GM13976 (cell line): ENCODE measurements around the gene RNF141.

Experiments
- DNase-seq: peaks from one replicate; pipeline ENCODE4 v3.0.0; 2012; ENCODE audit warnings: low spot score
- in situ Hi-C: fragments of 300-500 bp; cut with MboI; formaldehyde crosslinking; loops from one replicate; pipeline ENCODE4 v1.12.0; 2022; ENCODE audit warnings: low sequenced_read_pairs, mixed read lengths, inconsistent platforms; ENCODE audit not compliant: unreplicated experiment
- TF ChIP-seq, protein P1 (sequence below): IDR thresholded peaks from 2 replicates; pipeline ENCODE4 v1.5.1; 2012; ENCODE audit warnings: borderline replicate concordance, mild to moderate bottlenecking; ENCODE audit not compliant: insufficient read depth; ENCODE audit errors: extremely low read depth, missing control alignments, control extremely low read depth

RNF141 gene

DNA sequence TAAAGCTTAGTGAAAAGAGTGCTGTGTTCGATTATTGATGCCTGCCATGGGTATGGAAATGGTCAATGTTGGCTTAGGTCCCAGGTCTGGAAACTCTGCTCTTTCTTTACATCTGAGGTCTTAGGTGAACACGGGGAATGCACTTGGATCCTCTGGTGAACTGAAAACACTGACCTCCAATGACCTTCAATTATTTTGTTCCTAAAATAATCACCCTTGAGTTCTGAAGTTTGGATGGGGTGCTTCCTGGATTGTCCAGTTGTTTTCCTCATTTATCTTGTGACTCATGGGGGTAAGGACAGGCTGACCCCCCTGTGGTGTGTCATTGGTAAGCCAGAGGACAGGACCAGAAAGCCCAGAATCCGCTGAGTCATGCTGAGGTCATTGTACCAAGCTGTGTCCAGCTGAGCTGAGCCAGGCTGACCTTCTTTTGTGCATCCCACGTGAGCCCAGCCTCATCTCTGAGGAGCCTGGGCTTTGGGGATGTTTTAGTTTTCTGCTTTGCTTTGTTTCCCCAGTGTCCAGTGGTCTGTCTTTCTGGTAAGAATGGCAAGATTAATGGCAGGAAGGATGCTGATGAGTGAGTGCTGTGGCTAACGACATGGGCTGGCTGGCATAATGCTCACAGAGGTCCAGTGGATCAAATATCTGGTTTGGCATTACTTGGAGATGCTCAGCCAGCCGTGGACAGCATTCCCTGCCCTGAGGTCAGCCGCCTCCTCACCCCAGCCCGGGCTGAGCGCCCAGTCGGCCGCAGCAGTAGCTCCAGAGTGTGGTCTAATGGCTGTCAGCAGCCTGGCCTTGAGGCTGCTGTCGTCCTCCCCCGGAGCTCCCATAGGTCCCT, 50.4 kb downstream of the RNF141 start:
- TF ChIP-seq, protein P1, sequence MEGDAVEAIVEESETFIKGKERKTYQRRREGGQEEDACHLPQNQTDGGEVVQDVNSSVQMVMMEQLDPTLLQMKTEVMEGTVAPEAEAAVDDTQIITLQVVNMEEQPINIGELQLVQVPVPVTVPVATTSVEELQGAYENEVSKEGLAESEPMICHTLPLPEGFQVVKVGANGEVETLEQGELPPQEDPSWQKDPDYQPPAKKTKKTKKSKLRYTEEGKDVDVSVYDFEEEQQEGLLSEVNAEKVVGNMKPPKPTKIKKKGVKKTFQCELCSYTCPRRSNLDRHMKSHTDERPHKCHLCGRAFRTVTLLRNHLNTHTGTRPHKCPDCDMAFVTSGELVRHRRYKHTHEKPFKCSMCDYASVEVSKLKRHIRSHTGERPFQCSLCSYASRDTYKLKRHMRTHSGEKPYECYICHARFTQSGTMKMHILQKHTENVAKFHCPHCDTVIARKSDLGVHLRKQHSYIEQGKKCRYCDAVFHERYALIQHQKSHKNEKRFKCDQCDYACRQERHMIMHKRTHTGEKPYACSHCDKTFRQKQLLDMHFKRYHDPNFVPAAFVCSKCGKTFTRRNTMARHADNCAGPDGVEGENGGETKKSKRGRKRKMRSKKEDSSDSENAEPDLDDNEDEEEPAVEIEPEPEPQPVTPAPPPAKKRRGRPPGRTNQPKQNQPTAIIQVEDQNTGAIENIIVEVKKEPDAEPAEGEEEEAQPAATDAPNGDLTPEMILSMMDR = no peak
- no peak for DNase-seq
- in situ Hi-C loops = no loop called here

DNA sequence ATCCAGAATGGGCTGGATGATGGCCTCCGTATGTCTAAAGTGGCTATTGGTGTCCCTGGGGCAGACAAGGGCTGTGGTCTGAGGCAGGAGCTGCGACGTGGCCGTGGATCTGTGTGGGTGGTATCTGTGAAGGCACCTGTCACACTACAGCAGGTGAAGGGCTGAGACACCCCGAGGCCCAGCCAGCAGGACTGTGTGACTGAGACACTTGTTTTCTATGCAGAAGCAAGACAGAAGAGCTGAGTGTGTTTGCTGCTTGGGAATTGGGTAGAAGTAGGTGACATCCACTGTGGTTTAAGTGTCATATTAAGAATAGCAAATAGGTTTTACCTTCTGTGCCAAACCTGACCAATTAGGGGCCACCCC, 51.0 kb downstream of the RNF141 start:
- in situ Hi-C loops = no loop called here
- TF ChIP-seq, protein P1 = no peak
- no peak for DNase-seq

DNA sequence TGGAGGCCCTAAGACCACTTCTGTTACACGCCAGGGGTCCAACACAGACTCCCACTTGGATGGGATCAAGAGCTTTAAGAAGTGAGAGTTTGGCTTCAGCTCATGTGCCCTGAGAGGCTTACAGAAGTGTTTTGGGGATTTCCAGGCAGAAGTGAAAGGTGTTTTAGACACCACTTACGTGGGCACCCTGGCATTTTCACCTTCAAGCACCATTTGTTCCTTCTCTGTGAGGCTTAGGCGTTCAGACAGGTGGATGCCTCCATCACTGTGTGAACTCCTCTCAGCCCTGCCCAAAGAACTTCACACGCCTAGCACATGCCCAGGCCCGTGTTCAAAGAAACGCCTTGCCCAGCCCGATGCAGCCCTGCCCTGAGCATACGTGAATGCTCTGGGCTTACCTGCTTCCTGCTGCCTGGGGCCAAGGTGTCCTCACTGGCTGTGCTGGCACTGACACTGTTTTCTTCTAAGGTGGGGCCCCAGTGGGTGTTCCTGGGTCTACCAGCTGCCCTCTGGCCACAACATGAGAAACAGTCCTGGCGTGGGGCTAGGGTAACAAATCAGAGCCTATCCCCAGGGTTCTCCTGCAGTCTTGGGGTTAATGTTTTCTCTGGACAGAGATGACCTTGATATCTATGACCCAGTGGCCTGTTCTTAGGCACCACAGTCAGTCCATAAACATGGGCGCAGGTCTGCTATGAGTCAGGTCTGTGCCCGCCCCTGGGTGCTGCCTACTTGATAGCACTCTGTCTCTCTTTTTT, 51.9 kb downstream of the RNF141 start:
- peak; percentile 67 for DNase-seq
- in situ Hi-C loops = no loop called here
- TF ChIP-seq, protein P1 = no peak

DNA sequence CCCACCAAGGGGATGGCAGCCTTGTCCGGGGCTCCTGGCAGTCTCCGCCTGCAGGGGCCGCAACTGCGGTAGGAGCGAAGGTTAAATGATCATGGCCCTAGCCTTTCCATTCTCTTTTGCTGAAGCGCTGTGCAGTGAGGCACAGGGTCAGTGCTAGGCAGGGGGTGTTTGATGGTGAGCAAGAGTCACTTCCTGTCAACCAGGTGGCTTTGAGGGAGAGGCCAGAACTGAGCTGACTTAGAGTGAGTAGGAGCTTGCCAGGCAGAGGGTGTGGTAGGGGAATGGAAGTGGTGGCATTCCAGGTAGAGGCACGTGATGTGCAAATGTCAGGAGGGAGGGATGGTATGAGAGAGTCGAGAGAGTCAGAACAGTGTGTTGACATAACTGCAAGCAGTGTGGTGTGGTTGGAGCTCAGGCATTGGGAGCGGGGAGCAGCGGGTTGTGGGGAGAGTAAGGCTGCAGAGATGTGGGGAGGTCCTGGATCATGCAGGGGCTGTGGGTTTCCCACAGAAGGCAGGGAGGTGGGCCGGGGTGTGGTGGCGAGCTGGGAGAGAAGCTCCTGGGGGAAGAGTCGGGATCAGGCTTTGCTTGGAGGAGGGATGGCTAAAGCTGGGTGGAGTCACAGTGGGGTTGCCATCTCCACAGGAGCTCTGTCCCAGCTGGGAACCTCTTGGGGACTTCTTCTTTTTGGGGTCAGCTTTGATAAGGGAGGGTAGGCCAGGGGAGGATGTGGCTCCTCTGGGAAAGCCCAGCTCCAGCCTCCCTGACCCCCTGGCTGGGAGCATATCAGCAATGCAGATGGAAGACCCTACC, 52.7 kb downstream of the RNF141 start:
- in situ Hi-C loops = no loop called here
- peak; percentile 52 for DNase-seq
- TF ChIP-seq, protein P1 = no peak

DNA sequence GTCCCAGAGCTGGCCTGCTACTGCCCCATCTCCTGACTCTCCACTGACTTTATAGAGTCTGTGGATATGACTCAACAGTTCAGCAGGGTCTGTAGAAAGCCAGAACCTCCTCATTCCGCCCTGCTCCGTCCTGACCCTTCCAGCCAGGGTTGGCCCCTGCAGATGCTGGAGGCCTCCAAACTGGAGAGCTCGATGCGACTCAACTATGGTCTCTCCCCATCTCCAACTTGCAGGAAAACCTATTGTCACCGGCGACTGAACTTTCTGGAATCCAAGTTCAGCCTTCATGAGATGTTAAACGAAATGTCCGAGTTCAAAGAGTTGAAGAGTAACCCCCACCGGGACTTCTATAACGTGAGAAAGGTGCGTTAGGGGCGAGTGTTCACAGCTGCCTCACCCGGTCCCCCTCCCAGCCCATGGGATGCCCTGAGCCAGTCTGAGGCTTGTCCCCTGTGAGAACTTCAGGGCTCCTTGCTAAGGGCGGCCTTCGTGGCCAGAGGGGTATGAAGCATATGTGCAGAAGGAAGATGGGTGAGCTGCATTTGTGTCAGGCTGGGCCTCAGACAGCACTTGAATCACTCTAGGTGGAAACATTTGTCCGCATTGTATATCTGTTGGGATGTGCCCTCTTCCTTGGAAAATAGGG, 53.9 kb downstream of the RNF141 start:
- in situ Hi-C loops = no loop called here
- peak; percentile 17 for DNase-seq
- TF ChIP-seq, protein P1 = no peak
